IMR-90 (cell line): ENCODE data around the gene RPS5. TPM values are rescaled to one million over a fixed set of nuclear protein-coding genes. Genes with fewer than 3 reads are reported as not detected.

Experiments used
- ATAC-seq: fragments of 200-7000 bp; cut with Tn5 transposase; 2 replicates; pipeline ENCODE4 v1.9.1; 2020; ENCODE audit warnings: low read depth, mild to moderate bottlenecking, moderate library complexity
- BruUV-seq: library from RNA; stranded (reverse); fragments of 400-500 nt; replicated peaks from 2 replicates; lab custom pipeline; 2021; lab: Mats Ljungman, UMichigan
- CTCF ChIA-PET: fragments of 300-600 bp; formaldehyde crosslinking; extraction: SDS; loops from one replicate; lab custom pipeline; 2021; ENCODE audit warnings: antibody characterized with exemption; lab: Yijun Ruan, JAX
- POLR2A ChIA-PET: fragments of 300-600 bp; sonication (Branson Sonifier 250); formaldehyde crosslinking; loops from one replicate; lab custom pipeline; 2022; ENCODE audit warnings: antibody characterized with exemption; ENCODE audit not compliant: unreplicated experiment; lab: Charles Lee
- DNase-seq: peaks from one replicate; pipeline ENCODE4 v3.0.0; 2013
- H2AFZ ChIP-seq: replicated peaks from 2 replicates; pipeline ENCODE3; 2013; ENCODE audit warnings: low read length, mild to moderate bottlenecking; ENCODE audit not compliant: poor library complexity
- H2AK5ac ChIP-seq: 2 replicates; pipeline ENCODE4 v1.6.1; 2013; ENCODE audit warnings: low read depth, low read length, inconsistent platforms
- H2AK9ac ChIP-seq: replicated peaks from 2 replicates; pipeline ENCODE3; 2013; ENCODE audit warnings: mild to moderate bottlenecking, low read depth, low read length, moderate library complexity; ENCODE audit not compliant: poor library complexity
- H2BK120ac ChIP-seq: 2 replicates; pipeline ENCODE4 v1.6.1; 2013; ENCODE audit warnings: low read depth, low read length, inconsistent platforms
- H2BK15ac ChIP-seq: 3 replicates; pipeline ENCODE4 v1.6.1; 2013; ENCODE audit warnings: low read depth, low read length, inconsistent platforms
- H2BK20ac ChIP-seq: 2 replicates; pipeline ENCODE4 v1.6.1; 2013; ENCODE audit warnings: low read depth, mild to moderate bottlenecking, inconsistent platforms, low read length, moderate library complexity
- H2BK5ac ChIP-seq: 2 replicates; pipeline ENCODE4 v1.6.1; 2013; ENCODE audit warnings: mild to moderate bottlenecking, low read depth, low read length, inconsistent platforms; ENCODE audit not compliant: poor library complexity, severe bottlenecking
- H3K14ac ChIP-seq: replicated peaks from 2 replicates; pipeline ENCODE4 v1.6.1; 2013; ENCODE audit warnings: low read depth, low read length, inconsistent platforms
- H3K18ac ChIP-seq: 2 replicates; pipeline ENCODE4 v1.6.1; 2013; ENCODE audit warnings: low read depth, low read length, control low read depth
- H3K23ac ChIP-seq: 2 replicates; pipeline ENCODE4 v1.6.1; 2013; ENCODE audit warnings: low read depth, low read length, inconsistent platforms
- H3K27ac ChIP-seq: 2 replicates; pipeline ENCODE4 v1.5.1; 2013; ENCODE audit warnings: mild to moderate bottlenecking, control low read depth, low read length; ENCODE audit not compliant: insufficient read depth
- H3K27me3 ChIP-seq: 2 replicates; pipeline ENCODE4 v1.6.1; 2013; ENCODE audit warnings: low read length; ENCODE audit not compliant: control insufficient read depth, insufficient read depth
- H3K36me3 ChIP-seq: 2 replicates; pipeline ENCODE4 v1.6.1; 2013; ENCODE audit warnings: low read length, mixed read lengths; ENCODE audit not compliant: control insufficient read depth, insufficient read depth
- H3K4ac ChIP-seq: 2 replicates; pipeline ENCODE4 v1.6.1; 2013; ENCODE audit warnings: low read depth, low read length, inconsistent platforms
- H3K4me1 ChIP-seq: 2 replicates; pipeline ENCODE4 v1.6.1; 2013; ENCODE audit warnings: low read length, mixed read lengths; ENCODE audit not compliant: control insufficient read depth, insufficient read depth
- H3K4me2 ChIP-seq: 2 replicates; pipeline ENCODE4 v1.6.1; 2013; ENCODE audit warnings: low read depth, mild to moderate bottlenecking, control low read depth, low read length, moderate library complexity
- H3K4me3 ChIP-seq: 2 replicates; pipeline ENCODE4 v1.5.1; 2013; ENCODE audit warnings: low read depth, mild to moderate bottlenecking, control low read depth, low read length, moderate library complexity; ENCODE audit not compliant: insufficient read depth
- H3K56ac ChIP-seq: 2 replicates; pipeline ENCODE4 v1.6.1; 2013; ENCODE audit warnings: low read length, inconsistent platforms; ENCODE audit not compliant: insufficient read depth; ENCODE audit errors: extremely low read depth
- H3K79me1 ChIP-seq, 2 experiments: 2 replicates each; pipeline ENCODE4 v1.6.1; 2013; ENCODE audit warnings: low read length in 2 of 2, inconsistent platforms in 1 of 2, low read depth in 1 of 2
- H3K9ac ChIP-seq: 2 replicates; pipeline ENCODE4 v1.6.1; 2013; ENCODE audit warnings: low read depth, low read length, control low read depth
- H3K9me1 ChIP-seq: 2 replicates; pipeline ENCODE4 v1.6.1; 2013; ENCODE audit warnings: low read length, inconsistent platforms; ENCODE audit not compliant: insufficient read depth
- H3K9me3 ChIP-seq: 2 replicates; pipeline ENCODE4 v1.6.1; 2013; ENCODE audit warnings: low read length; ENCODE audit not compliant: control insufficient read depth, insufficient read depth
- H4K20me1 ChIP-seq: 2 replicates; pipeline ENCODE4 v1.6.1; 2013; ENCODE audit warnings: low read length, inconsistent platforms; ENCODE audit not compliant: insufficient read depth
- H4K5ac ChIP-seq: 2 replicates; pipeline ENCODE4 v1.6.1; 2013; ENCODE audit warnings: mild to moderate bottlenecking, low read depth, low read length, control low read depth
- H4K8ac ChIP-seq, 2 experiments: 2 replicates each; pipeline ENCODE4 v1.6.1; 2013; ENCODE audit warnings: low read depth in 2 of 2, low read length in 2 of 2, control low read depth in 1 of 2, inconsistent platforms in 1 of 2
- H4K91ac ChIP-seq: 2 replicates; pipeline ENCODE4 v1.6.1; 2013; ENCODE audit warnings: low read depth, low read length, inconsistent platforms; ENCODE audit not compliant: insufficient read depth
- BHLHE40 ChIP-seq: fragments of 150-350 bp; IDR thresholded peaks from 2 replicates; pipeline ENCODE4 v1.6.1; 2016; ENCODE audit warnings: mild to moderate bottlenecking, low read depth, low read length
- CTCF ChIP-seq: conservative IDR thresholded peaks from 2 replicates; pipeline ENCODE4 v1.5.1; 2012; ENCODE audit warnings: mild to moderate bottlenecking, low read depth, low read length, improper control_type of control experiment
- ELK1 ChIP-seq: fragments of 150-350 bp; IDR thresholded peaks from 2 replicates; pipeline ENCODE4 v1.6.1; 2016; ENCODE audit warnings: low read depth, mild to moderate bottlenecking, low read length, moderate library complexity, borderline replicate concordance
- MAFK ChIP-seq: IDR thresholded peaks from 2 replicates; pipeline ENCODE4 v1.6.1; 2012; ENCODE audit warnings: low read depth, low read length, improper control_type of control experiment
- MAZ ChIP-seq: IDR thresholded peaks from 2 replicates; pipeline ENCODE4 v1.6.1; 2012; ENCODE audit warnings: low read depth, mild to moderate bottlenecking, low read length, improper control_type of control experiment, moderate library complexity, borderline replicate concordance
- MXI1 ChIP-seq: IDR thresholded peaks from 2 replicates; pipeline ENCODE4 v1.6.1; 2012; ENCODE audit warnings: low read depth, mild to moderate bottlenecking, low read length, moderate library complexity, borderline replicate concordance
- NFE2L2 ChIP-seq: fragments of 150-350 bp; IDR thresholded peaks from 2 replicates; pipeline ENCODE4 v1.6.1; 2016; ENCODE audit warnings: low read depth, mild to moderate bottlenecking, low read length
- RAD21 ChIP-seq: IDR thresholded peaks from 2 replicates; pipeline ENCODE4 v1.6.1; 2012; ENCODE audit warnings: low read length, improper control_type of control experiment
- RCOR1 ChIP-seq: IDR thresholded peaks from 2 replicates; pipeline ENCODE4 v1.6.1; 2012; ENCODE audit warnings: mild to moderate bottlenecking, low read length, improper control_type of control experiment; ENCODE audit not compliant: insufficient replicate concordance
- RFX5 ChIP-seq: IDR thresholded peaks from 2 replicates; pipeline ENCODE4 v1.8.0; 2012; ENCODE audit warnings: low read depth, mild to moderate bottlenecking, low read length, moderate library complexity
- SMC3 ChIP-seq: fragments of 150-350 bp; IDR thresholded peaks from 2 replicates; pipeline ENCODE4 v1.6.1; 2016; ENCODE audit warnings: low read depth, mild to moderate bottlenecking, antibody characterized with exemption, low read length, moderate library complexity
- USF2 ChIP-seq: fragments of 150-350 bp; IDR thresholded peaks from 2 replicates; pipeline ENCODE4 v1.6.1; 2017; ENCODE audit warnings: mild to moderate bottlenecking, antibody characterized with exemption, low read length, low read depth
- WGBS, 2 experiments: methylation state at CpG; one replicate each; pipeline versions ENCODE4 v1.1.5 to v1.1.7; 2013; ENCODE audit warnings: missing lambda C conversion rate in 2 of 2; ENCODE audit not compliant: insufficient read length in 1 of 2; ENCODE audit errors: extremely low coverage in 2 of 2; 5-methylcytosine and 5-hydroxymethylcytosine counted together
- dilution Hi-C: fragments of 300-500 bp; cut with HindIII; formaldehyde crosslinking; loops from one replicate; pipeline ENCODE4 v1.14.3; 2018; ENCODE audit warnings: low sequenced_read_pairs; ENCODE audit not compliant: unreplicated experiment
- in situ Hi-C: fragments of 300-500 bp; cut with MboI; formaldehyde crosslinking; loops from 3 replicates; pipeline ENCODE4 v1.14.3; 2019; ENCODE audit warnings: low sequenced_read_pairs, inconsistent platforms, mixed read lengths
- intact Hi-C: fragments of 100-400 bp; cut with micrococcal nuclease; formaldehyde crosslinking; loops from 2 replicates; pipeline ENCODE4 v1.10.0; 2022
- polyA plus RNA-seq, 3 experiments: library from polyadenylated mRNA; depleted of rRNA; stranded (reverse); fragments of >200 nt; gene quantifications; 2 replicates each; pipeline ENCODE4 v1.2.3, GENCODE V29; 2012; ENCODE audit warnings: low replicate concordance in 1 of 3
- total RNA-seq: library from RNA; depleted of rRNA; stranded (reverse); fragments of >200 nt; gene quantifications from 2 replicates; pipeline ENCODE4 v1.2.3, GENCODE V29; 2012

Gene RPS5
- total and polyA plus RNA-seq, 2 of the 4 experiments (the other 2 are of a cell fraction) = 3,265 to 5,858 TPM

GRCh38 chr19:58338825-58339558 is 48.1 kb upstream of the RPS5 start:
- POLR2A ChIA-PET = no interaction called here
- Histone ChIP-seq H3K23ac (no peak overlapping the region), H3K79me1 (peaks cover 25 to 49% of the 10 kb centered on the region in 2 experiments), H4K91ac (no peak overlapping the region), H3K27me3 (no peaks in the 10 kb centered on the region), H2BK120ac (no peak overlapping the region), H2BK20ac (no peak overlapping the region), H3K36me3 (peaks cover 47% of the 10 kb centered on the region), H2AK5ac (no peak overlapping the region), H3K9me3 (peaks cover 15% of the 10 kb centered on the region), H3K18ac (no peak overlapping the region), H2BK15ac (no peak overlapping the region), H3K4me3 (no peak overlapping the region), H4K20me1 (peaks cover 12% of the 10 kb centered on the region; the same call in 1 of the 2 replicates), H3K56ac (no peak overlapping the region), H2AFZ (no peak overlapping the region), H3K9me1 (peaks cover 10% of the 10 kb centered on the region; the same call in 1 of the 2 replicates), H4K5ac (no peak overlapping the region), H3K14ac (no peak overlapping the region), H2BK5ac (no peak overlapping the region), H4K8ac (no peak overlapping the region), H2AK9ac (peak overlapping the region; percentile 37), H3K27ac (no peak overlapping the region), H3K9ac (no peak overlapping the region), H3K4ac (no peak overlapping the region), H3K4me2 (no peak overlapping the region), H3K4me1 (no peaks in the 10 kb centered on the region)
- CTCF ChIA-PET = no interaction called here
- ATAC-seq (no peak), DNase-seq (peak; percentile 7)
- 72% methylated on average over 19 of the region's 30 CpGs; no CpG with 5 or more reads in 1 of the 2 experiments for WGBS, 2 experiments
- no peak for TF ChIP-seq BHLHE40
- TF ChIP-seq RCOR1 = no peak
- TF ChIP-seq NFE2L2 = no peak
- TF ChIP-seq MXI1 = no peak
- TF ChIP-seq ELK1 = no peak
- no peak for TF ChIP-seq MAFK
- TF ChIP-seq MAZ = no peak
- TF ChIP-seq RAD21 = no peak
- no peak for TF ChIP-seq SMC3
- no peak for TF ChIP-seq RFX5
- no peak for TF ChIP-seq CTCF
- TF ChIP-seq USF2 = no peak
- BruUV-seq = no TSS peak
- intact Hi-C loops (no loop called here), dilution Hi-C loops (no loop called here), in situ Hi-C loops (no loop called here)
